ENCODE results near the gene IFITM2. TPM values are rescaled to one million over a fixed set of nuclear protein-coding genes. Genes with fewer than 3 reads are reported as not detected.
"Not testable (repeated sequence)": the region's sequence is repeated elsewhere in the genome, so short reads cannot be mapped to it uniquely, and the experiment has no call there.

IFITM2 gene
- total RNA-seq, 1 experiment from 2014 or later, result 4.2 TPM

DNA sequence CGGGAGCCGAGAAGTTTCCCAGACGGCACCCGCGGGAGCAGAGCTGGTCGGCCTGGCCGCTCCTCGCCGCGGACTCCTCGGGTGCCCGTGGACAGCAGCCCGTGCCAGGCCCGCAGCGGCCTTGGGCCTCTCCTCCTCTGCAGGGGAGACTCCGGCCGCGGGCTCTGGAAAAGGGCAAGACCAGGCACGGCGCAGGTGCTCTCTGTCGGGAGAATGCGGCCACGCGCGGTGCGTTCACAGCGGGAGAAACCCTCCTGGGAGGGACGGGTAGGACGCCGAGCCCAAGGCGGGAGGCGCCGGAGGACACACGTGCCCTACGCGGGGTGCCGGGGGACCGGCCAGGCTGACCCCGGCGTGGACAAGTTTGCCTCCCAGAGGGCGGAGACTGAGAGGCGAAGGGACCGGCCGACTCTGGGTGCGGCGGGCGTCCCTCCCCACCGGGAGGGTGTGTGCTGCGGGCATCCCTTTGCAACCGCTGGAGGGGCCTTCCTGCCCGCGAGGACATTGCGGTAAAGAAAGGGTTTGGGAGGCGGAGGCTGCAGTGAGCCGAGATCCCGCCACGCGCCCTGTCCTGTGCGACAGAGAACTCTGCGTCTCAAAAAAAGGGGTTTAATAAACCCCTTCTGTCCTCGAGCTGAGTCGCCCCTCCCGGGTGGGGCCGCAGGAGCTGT is 8.6 kb downstream of the IFITM2 start:
- CTCF ChIA-PET, result no interaction called here

DNA sequence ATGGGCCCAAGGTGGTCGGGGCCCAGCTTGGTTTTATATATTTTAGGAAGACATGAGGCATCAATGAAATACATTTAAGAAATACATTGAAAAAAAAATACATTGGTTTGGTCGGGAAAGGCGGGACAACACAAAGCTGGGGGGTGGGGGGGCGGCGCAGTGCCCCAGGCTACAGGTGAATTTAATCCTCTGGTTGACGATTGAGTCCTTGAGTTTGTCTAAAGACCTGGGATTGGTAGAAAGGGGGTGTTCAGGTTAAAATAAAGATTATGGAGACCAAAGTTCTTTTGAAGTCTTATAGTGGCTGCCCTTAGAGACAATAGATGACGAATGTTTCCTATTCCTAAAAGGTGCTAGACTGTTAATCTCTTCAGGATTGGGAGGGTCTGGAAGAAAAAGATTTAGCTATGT is 9.3 kb downstream of the IFITM2 start:
- Histone ChIP-seq H3K9me3 (ENCODE audit: insufficient read depth, low read depth) (no peaks in the 10 kb centered on the region), H3K4me1 (replicated peaks; ENCODE audit: insufficient read depth) (no peaks in the 10 kb centered on the region), H4K20me1 (ENCODE audit: insufficient read depth) (no peaks in the 10 kb centered on the region), H3K27ac (no peak overlapping the region), H3K9me2 (ENCODE audit: insufficient read depth) (no peaks in the 10 kb centered on the region), H2AFZ (no peak overlapping the region), H3K27me3 (ENCODE audit: insufficient read depth, low read depth) (no peaks in the 10 kb centered on the region), H3K36me3 (ENCODE audit: low read depth) (no peaks in the 10 kb centered on the region), H3F3A (ENCODE audit: insufficient read depth, low read depth) (no peaks in the 10 kb centered on the region), H3K4me2 (no peak overlapping the region), H3K79me2 (ENCODE audit: low read depth) (no peaks in the 10 kb centered on the region), H3K4me3 (no peak overlapping the region)
- intact Hi-C loops (cut with micrococcal nuclease; ENCODE audit: unreplicated experiment), result no loop called here
- BruUV-seq (replicated peaks), result no TSS peak
- no peak for TF ChIP-seq EZH2 (IDR thresholded peaks at IDR 0.05; ENCODE audit: low read depth)
- TF ChIP-seq, protein P1, sequence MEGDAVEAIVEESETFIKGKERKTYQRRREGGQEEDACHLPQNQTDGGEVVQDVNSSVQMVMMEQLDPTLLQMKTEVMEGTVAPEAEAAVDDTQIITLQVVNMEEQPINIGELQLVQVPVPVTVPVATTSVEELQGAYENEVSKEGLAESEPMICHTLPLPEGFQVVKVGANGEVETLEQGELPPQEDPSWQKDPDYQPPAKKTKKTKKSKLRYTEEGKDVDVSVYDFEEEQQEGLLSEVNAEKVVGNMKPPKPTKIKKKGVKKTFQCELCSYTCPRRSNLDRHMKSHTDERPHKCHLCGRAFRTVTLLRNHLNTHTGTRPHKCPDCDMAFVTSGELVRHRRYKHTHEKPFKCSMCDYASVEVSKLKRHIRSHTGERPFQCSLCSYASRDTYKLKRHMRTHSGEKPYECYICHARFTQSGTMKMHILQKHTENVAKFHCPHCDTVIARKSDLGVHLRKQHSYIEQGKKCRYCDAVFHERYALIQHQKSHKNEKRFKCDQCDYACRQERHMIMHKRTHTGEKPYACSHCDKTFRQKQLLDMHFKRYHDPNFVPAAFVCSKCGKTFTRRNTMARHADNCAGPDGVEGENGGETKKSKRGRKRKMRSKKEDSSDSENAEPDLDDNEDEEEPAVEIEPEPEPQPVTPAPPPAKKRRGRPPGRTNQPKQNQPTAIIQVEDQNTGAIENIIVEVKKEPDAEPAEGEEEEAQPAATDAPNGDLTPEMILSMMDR (conservative IDR thresholded peaks at IDR 0.05), result no peak
- no peak for DNase-seq
- POLR2A ChIA-PET (ENCODE audit: unreplicated experiment), result no interaction called here
- CTCF ChIA-PET, result interaction anchor here (0.6 kb wide), 1 partner anchor 35 kb away, joined by 3 read pairs; no protein-coding TSS in a partner anchor

More for the DNA sequence above, 8.6 kb downstream of the IFITM2 start:
- H3K4me3 ChIP-seq, result no peak overlapping the region
- no peak overlapping the region for H2AFZ ChIP-seq
- no peaks in the 10 kb centered on the region for H3K9me2 ChIP-seq (ENCODE audit: insufficient read depth)
- H3F3A ChIP-seq (ENCODE audit: insufficient read depth, low read depth), result no peaks in the 10 kb centered on the region
- H3K4me2 ChIP-seq, result no peak overlapping the region
- H3K9me3 ChIP-seq (ENCODE audit: insufficient read depth, low read depth), result no peaks in the 10 kb centered on the region
- H3K27ac ChIP-seq, result no peak overlapping the region
- H3K4me1 ChIP-seq (replicated peaks; ENCODE audit: insufficient read depth), result no peaks in the 10 kb centered on the region
- TF ChIP-seq EZH2 (IDR thresholded peaks at IDR 0.05; ENCODE audit: low read depth), result no peak
- TF ChIP-seq, protein P1 (conservative IDR thresholded peaks at IDR 0.05), result no peak
- no peaks in the 10 kb centered on the region for H3K36me3 ChIP-seq (ENCODE audit: low read depth)
- DNase-seq, result no peak
- BruUV-seq (replicated peaks), result no TSS peak
- H4K20me1 ChIP-seq (ENCODE audit: insufficient read depth), result no peaks in the 10 kb centered on the region
- intact Hi-C loops (cut with micrococcal nuclease; ENCODE audit: unreplicated experiment), result no loop called here
- no peaks in the 10 kb centered on the region for H3K27me3 ChIP-seq (ENCODE audit: insufficient read depth, low read depth)
- H3K79me2 ChIP-seq (ENCODE audit: low read depth), result no peaks in the 10 kb centered on the region
- POLR2A ChIA-PET (ENCODE audit: unreplicated experiment), result no interaction called here

DNA sequence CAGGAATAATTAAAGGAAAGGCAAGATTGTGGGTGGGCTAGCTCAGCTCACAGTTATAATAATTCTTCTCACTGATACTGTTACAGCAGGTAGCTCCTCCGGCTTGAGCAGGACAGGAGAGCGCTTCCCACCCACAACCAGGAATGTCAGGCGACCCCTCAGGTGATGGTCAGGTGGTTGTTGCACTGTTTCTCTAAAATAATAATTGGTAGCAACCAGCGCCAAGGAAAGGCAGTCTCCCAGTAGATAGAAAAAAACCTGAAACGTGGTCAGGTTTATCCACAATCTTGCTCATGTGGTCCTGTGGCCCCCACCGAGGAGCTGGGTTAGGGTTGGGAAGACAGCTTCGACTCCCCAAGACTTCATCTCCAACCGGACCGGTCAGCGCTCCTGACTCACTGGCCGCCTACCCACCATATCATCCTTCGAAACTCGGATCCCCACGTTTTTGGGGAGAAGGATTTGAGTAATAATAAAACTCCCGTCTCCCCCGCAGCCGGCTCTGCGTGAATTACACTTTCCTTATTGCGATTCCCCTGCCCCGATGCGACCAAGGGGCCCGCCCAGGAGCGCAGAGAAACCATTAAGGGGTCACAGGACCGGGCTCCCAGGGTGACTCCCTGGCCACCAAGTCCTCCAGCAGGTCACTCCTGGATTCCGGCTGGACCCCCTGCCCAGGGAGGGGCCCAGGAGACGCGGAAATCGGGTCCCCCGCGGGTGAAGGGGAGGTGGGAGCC is 10.2 kb downstream of the IFITM2 start:
- CTCF ChIA-PET; BruUV-seq (replicated peaks); intact Hi-C loops (cut with micrococcal nuclease; ENCODE audit: unreplicated experiment); H3F3A ChIP-seq (ENCODE audit: insufficient read depth, low read depth); DNase-seq; H3K4me3 ChIP-seq; H3K27ac ChIP-seq; H3K79me2 ChIP-seq (ENCODE audit: low read depth); H3K27me3 ChIP-seq (ENCODE audit: insufficient read depth, low read depth); H4K20me1 ChIP-seq (ENCODE audit: insufficient read depth); H3K4me2 ChIP-seq; POLR2A ChIA-PET (ENCODE audit: unreplicated experiment); H3K9me3 ChIP-seq (ENCODE audit: insufficient read depth, low read depth); H3K4me1 ChIP-seq (replicated peaks; ENCODE audit: insufficient read depth); H2AFZ ChIP-seq; H3K9me2 ChIP-seq (ENCODE audit: insufficient read depth); H3K36me3 ChIP-seq (ENCODE audit: low read depth): not testable (repeated sequence)

DNA sequence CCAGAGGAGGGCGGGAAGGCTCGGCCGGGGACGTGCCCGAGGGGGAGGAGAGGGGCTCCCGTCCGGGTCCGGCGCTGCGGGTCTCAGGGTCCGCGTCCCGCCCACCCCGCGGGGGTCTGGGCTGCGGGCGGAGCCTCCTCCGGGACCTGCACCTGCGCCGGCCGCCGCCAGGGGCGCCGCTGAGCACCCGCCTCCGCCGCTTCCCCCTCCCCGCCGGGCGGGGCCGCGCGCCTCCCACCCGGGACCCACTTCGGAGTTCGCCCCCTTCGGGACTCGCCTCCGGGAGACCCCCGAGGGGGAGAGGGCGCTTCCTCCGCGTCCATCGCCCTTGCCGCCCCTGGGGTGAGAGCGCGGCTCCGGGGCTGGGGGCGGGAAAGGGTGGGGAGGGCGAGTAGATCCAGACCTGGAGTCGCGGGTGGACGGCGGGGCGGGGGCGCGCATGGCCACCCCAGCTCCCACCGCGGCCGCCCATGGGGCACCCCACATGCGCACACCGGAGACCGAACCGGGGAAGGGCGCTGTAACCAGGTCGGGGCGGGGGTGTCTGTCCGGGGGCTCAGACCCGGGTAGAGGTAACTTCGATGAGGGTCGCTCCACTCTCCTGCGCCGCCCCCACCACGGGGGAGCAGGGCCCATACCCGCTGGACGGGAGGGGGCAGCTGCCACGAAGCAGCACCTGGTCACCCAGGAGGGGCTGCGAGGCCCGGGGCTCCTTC is 10.9 kb downstream of the IFITM2 start:
- intact Hi-C loops (cut with micrococcal nuclease; ENCODE audit: unreplicated experiment); H3F3A ChIP-seq (ENCODE audit: insufficient read depth, low read depth); H3K4me2 ChIP-seq; H2AFZ ChIP-seq; H3K4me1 ChIP-seq (replicated peaks; ENCODE audit: insufficient read depth); H3K4me3 ChIP-seq; H4K20me1 ChIP-seq (ENCODE audit: insufficient read depth); DNase-seq; H3K27ac ChIP-seq; H3K79me2 ChIP-seq (ENCODE audit: low read depth); H3K27me3 ChIP-seq (ENCODE audit: insufficient read depth, low read depth); H3K9me2 ChIP-seq (ENCODE audit: insufficient read depth); H3K9me3 ChIP-seq (ENCODE audit: insufficient read depth, low read depth); BruUV-seq (replicated peaks); CTCF ChIA-PET; POLR2A ChIA-PET (ENCODE audit: unreplicated experiment); H3K36me3 ChIP-seq (ENCODE audit: low read depth): not testable (repeated sequence)

DNA sequence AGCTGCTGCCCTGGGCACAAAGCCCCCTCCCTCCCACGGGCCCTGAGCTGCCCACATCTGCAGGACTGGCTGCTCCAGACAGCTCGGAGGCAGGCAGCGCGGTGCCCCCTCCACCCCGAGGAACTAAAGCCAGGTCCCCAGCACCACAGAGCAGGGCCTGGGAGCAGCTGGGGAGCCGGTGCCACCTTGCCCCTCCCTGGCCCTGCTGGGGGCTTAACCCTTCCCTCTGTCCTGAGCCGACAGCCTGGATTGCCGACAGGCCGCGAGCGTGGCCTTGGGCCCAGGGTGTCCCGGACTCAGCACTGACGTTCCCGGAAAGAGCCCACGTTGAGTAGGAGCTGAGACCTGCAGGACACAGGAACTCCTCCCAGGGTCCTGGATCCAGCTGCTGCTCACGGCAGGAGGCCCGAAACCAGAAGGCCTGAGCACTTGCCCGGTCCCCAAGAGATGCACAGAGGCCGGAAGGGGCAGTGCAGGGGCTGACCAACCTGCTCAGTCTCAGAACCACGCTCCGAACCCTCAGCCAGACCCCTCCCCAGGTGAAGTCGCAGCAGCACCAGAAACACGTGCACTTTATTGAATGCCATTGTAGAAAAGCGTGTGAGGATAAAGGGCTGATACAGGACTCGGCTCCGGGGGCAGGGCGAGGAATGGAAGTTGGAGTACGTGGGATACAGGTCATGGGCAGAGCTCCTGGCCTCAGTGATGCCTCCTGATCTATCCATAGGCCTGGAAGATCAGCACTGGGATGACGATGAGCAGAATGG is 11.7 kb downstream of the IFITM2 start:
- H3K4me2 ChIP-seq, result peak overlapping the region; percentile 40
- H3K4me3 ChIP-seq; POLR2A ChIA-PET (ENCODE audit: unreplicated experiment); DNase-seq; H3K79me2 ChIP-seq (ENCODE audit: low read depth); H3K9me3 ChIP-seq (ENCODE audit: insufficient read depth, low read depth); H3K36me3 ChIP-seq (ENCODE audit: low read depth); BruUV-seq (replicated peaks); H3K9me2 ChIP-seq (ENCODE audit: insufficient read depth); CTCF ChIA-PET; H3K27me3 ChIP-seq (ENCODE audit: insufficient read depth, low read depth); intact Hi-C loops (cut with micrococcal nuclease; ENCODE audit: unreplicated experiment); H2AFZ ChIP-seq; H3K4me1 ChIP-seq (replicated peaks; ENCODE audit: insufficient read depth); H4K20me1 ChIP-seq (ENCODE audit: insufficient read depth); H3K27ac ChIP-seq; H3F3A ChIP-seq (ENCODE audit: insufficient read depth, low read depth): not testable (repeated sequence)

All from PC-9 (cell line).